ENCODE measurements around the gene A1BG. TPM values are rescaled to one million over a fixed set of nuclear protein-coding genes. Genes with fewer than 3 reads are reported as not detected.
"Not testable (repeated sequence)": the region's sequence is repeated elsewhere in the genome, so short reads cannot be mapped to it uniquely, and the experiment has no call there.

The A1BG gene
- total RNA-seq, 1 experiment from 2014 or later, result 1.1 TPM

- DNase-seq (ENCODE audit: low read depth), result no peak
- in situ Hi-C loops (cut with HindIII; ENCODE audit: low pct_unique_long_range_greater_than_20kb, low sequenced_read_pairs), result no loop called here
These were observed 3.7 kb downstream of the A1BG start for GRCh38 chr19:58349590-58349989.

- DNase-seq (ENCODE audit: low read depth); in situ Hi-C loops (cut with HindIII; ENCODE audit: low pct_unique_long_range_greater_than_20kb, low sequenced_read_pairs): not testable (repeated sequence)
These were observed 5.2 kb downstream of the A1BG start for GRCh38 chr19:58348080-58348479.

GRCh38 chr19:58346961-58347929, 6.0 kb downstream of the A1BG start:
- DNase-seq (ENCODE audit: low read depth), result no peak

GRCh38 chr19:58345558-58345957, 7.7 kb downstream of the A1BG start:
- no peak for DNase-seq (ENCODE audit: low read depth)
- in situ Hi-C loops (cut with HindIII; ENCODE audit: low pct_unique_long_range_greater_than_20kb, low sequenced_read_pairs), result no loop called here

More at GRCh38 chr19:58346961-58347929, 6.0 kb downstream of the A1BG start:
- in situ Hi-C loops (cut with HindIII; ENCODE audit: low pct_unique_long_range_greater_than_20kb, low sequenced_read_pairs), result no loop called here

GRCh38 chr19:58338825-58339558, 14.3 kb downstream of the A1BG start:
- in situ Hi-C loops (cut with HindIII; ENCODE audit: low pct_unique_long_range_greater_than_20kb, low sequenced_read_pairs), result loop anchor here (10.0 kb wide), 1 partner anchor 114 kb away; the partner anchor contains the start of gene ZNF544
- no peak for DNase-seq (ENCODE audit: low read depth)

- in situ Hi-C loops (cut with HindIII; ENCODE audit: low pct_unique_long_range_greater_than_20kb, low sequenced_read_pairs), result loop anchor here (10.0 kb wide), 1 partner anchor 114 kb away; the partner anchor contains the start of gene ZNF544
- no peak for DNase-seq (ENCODE audit: low read depth)
These were observed 15.0 kb downstream of the A1BG start for GRCh38 chr19:58338336-58338735.

GRCh38 chr19:58336820-58337219, 16.5 kb downstream of the A1BG start:
- no peak for DNase-seq (ENCODE audit: low read depth)
- in situ Hi-C loops (cut with HindIII; ENCODE audit: low pct_unique_long_range_greater_than_20kb, low sequenced_read_pairs), result loop anchor here (10.0 kb wide), 1 partner anchor 112 kb away; the partner anchor contains the start of gene ZNF544

- DNase-seq (ENCODE audit: low read depth), result no peak
- in situ Hi-C loops (cut with HindIII; ENCODE audit: low pct_unique_long_range_greater_than_20kb, low sequenced_read_pairs), result loop anchor here (10.0 kb wide), 1 partner anchor 111 kb away; the partner anchor contains the start of gene ZNF544
These were observed 17.1 kb downstream of the A1BG start for GRCh38 chr19:58336216-58336615.

GRCh38 chr19:58335630-58336029, 17.7 kb downstream of the A1BG start:
- in situ Hi-C loops (cut with HindIII; ENCODE audit: low pct_unique_long_range_greater_than_20kb, low sequenced_read_pairs), result loop anchor here (10.0 kb wide), 1 partner anchor 111 kb away; the partner anchor contains the start of gene ZNF544
- DNase-seq (ENCODE audit: low read depth), result no peak

- DNase-seq (ENCODE audit: low read depth), result no peak
- in situ Hi-C loops (cut with HindIII; ENCODE audit: low pct_unique_long_range_greater_than_20kb, low sequenced_read_pairs), result loop anchor here (10.0 kb wide), 1 partner anchor 110 kb away; the partner anchor contains the start of gene ZNF544
These were observed 18.5 kb downstream of the A1BG start for GRCh38 chr19:58334691-58335249.

GRCh38 chr19:58332697-58333096, 20.6 kb downstream of the A1BG start:
- in situ Hi-C loops (cut with HindIII; ENCODE audit: low pct_unique_long_range_greater_than_20kb, low sequenced_read_pairs), result loop anchor here (10.0 kb wide), 1 partner anchor 108 kb away; the partner anchor contains the start of gene ZNF544
- no peak for DNase-seq (ENCODE audit: low read depth)

- peak; percentile 48 for DNase-seq (ENCODE audit: low read depth)
- in situ Hi-C loops (cut with HindIII; ENCODE audit: low pct_unique_long_range_greater_than_20kb, low sequenced_read_pairs), result loop anchor here (10.0 kb wide), 1 partner anchor 106 kb away; the partner anchor contains the start of gene ZNF544
These were observed 22.8 kb downstream of the A1BG start for GRCh38 chr19:58330458-58330857.

- in situ Hi-C loops (cut with HindIII; ENCODE audit: low pct_unique_long_range_greater_than_20kb, low sequenced_read_pairs), result no loop called here
- no peak for DNase-seq (ENCODE audit: low read depth)
These were observed 24.3 kb downstream of the A1BG start for GRCh38 chr19:58328999-58329398.

- in situ Hi-C loops (cut with HindIII; ENCODE audit: low pct_unique_long_range_greater_than_20kb, low sequenced_read_pairs), result no loop called here
These were observed 26.2 kb downstream of the A1BG start, which contains the start of gene ZSCAN22 for GRCh38 chr19:58326914-58327726. ZSCAN22 (plus strand) TSS chr19:58326994; CDS start chr19:58334803, 7,809 bp downstream.

GRCh38 chr19:58326501-58326913, 26.8 kb downstream of the A1BG start:
- no peak for DNase-seq (ENCODE audit: low read depth)
- in situ Hi-C loops (cut with HindIII; ENCODE audit: low pct_unique_long_range_greater_than_20kb, low sequenced_read_pairs), result no loop called here

More at GRCh38 chr19:58326914-58327726, 26.2 kb downstream of the A1BG start, which contains the start of gene ZSCAN22:
- DNase-seq (ENCODE audit: low read depth), result peak; percentile 95

GRCh38 chr19:58325311-58326022, 27.8 kb downstream of the A1BG start:
- in situ Hi-C loops (cut with HindIII; ENCODE audit: low pct_unique_long_range_greater_than_20kb, low sequenced_read_pairs), result no loop called here

GRCh38 chr19:58319241-58319640, 34.1 kb downstream of the A1BG start:
- no peak for DNase-seq (ENCODE audit: low read depth)
- in situ Hi-C loops (cut with HindIII; ENCODE audit: low pct_unique_long_range_greater_than_20kb, low sequenced_read_pairs), result no loop called here

More at GRCh38 chr19:58325311-58326022, 27.8 kb downstream of the A1BG start:
- no peak for DNase-seq (ENCODE audit: low read depth)
